Measurements from ENCODE around the gene NELFB. TPM values are rescaled to one million over a fixed set of nuclear protein-coding genes. Genes with fewer than 3 reads are reported as not detected.

The NELFB gene
- total RNA-seq, 1 donor from 2014 or later = 56.7 TPM

DNA sequence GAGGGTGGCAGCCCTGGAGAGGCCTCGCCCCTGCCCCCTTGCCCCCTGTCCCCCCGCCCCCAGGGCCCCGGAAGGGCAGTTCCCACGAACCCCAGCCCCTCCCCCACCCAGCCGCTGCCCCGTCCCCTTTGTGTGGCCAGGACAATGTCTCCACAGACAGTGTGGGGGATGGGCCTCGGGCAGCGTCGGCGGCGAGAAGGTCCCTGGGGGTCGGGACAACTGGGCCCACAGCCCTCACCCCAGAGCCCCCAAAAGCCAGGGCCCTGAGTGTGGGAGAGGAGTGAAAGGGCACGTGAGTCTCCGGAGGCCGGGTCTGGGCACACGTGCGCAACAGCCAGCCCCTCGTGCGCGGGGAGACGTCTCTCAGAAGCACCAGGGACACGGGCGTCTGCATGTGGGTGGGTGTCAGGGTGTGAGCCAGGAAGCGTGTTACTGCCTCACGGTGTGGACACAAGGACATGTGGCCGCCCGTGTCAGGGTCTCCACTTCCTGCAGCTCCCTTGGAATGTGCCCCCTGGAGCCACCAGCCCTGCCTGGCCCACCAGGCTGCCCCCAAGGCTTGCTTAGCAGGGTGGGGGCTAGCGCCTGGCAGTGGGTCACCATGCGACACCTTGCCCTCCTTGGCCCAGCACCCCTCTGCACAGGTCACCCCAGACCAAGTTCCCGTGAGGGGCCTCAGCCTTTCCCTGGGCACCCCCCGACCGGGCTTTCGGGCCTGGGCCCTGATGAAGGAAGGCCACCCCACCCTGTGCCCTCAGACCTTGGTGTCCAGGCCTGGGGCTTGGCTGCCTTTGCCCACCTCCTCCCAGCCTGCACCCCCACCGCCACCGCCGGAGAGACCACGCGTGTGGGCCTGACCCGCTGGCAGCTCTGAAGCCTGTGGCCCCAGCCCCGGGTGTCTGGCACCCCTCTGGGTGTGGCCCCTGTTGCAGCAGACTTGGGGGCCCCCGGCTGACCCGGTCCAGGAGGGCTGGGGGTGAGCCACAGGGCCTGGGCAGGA is 59.7 kb downstream of the NELFB start:
- DNase-seq (ENCODE audit: low read depth in 2 of 2) = no peak

GRCh38 chr9:137315581-137316011 is 60.5 kb downstream of the NELFB start:
- no peak for DNase-seq (ENCODE audit: low read depth in 2 of 2)

DNA sequence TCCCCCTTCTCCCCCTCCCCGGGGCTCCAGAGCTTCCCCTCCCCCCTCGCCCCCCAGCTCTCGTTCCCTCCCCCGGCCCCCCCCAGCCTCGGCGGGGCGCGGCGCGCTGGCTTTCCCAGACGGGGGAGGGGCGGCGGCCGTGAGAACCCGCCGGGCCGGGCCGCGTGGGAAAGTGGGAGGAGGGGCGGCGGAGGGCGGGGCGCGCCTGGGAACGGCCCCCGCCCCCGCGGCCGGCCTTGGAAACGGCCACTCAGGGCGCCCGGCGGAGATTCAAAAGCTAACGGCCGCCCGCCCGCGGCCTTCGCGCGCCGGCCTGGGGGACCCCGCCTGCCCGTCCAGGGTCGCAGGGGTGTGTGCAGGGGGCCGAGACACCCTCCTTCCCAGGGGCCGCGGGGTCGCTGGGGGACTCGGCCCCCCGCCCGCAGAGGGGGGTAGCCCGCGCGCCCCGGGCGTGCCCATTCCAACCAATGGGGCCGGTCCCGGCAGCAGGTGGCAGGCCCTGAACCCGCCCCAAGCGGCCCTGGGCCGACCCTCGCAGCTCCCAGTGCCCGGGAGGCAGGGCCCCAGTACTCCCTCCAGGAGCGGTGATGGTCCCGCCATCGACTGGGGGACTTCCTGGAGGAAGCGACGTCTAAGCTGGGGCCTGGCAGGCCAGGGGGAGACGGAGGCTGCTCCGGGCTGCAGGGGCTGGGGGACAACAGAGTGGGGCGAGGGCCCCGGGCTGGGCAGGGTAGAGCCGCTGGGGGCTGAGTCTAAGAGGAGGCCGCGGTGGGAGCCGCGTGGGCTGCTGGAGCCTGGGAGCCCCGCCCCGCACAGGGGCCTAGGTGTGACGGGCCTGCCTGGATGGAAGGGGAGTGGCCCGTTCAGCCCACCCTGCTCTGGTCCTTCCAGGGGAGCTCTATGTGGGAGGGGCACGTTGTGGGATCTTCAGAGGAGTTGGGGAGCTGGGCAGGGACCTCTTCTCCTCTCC is 61.2 kb downstream of the NELFB start:
- DNase-seq (ENCODE audit: low read depth in 2 of 2) = peak in 1 of 2 donors; percentile 88

GRCh38 chr9:137317021-137317717 is 62.0 kb downstream of the NELFB start:
- no peak for DNase-seq (ENCODE audit: low read depth in 2 of 2)

DNA sequence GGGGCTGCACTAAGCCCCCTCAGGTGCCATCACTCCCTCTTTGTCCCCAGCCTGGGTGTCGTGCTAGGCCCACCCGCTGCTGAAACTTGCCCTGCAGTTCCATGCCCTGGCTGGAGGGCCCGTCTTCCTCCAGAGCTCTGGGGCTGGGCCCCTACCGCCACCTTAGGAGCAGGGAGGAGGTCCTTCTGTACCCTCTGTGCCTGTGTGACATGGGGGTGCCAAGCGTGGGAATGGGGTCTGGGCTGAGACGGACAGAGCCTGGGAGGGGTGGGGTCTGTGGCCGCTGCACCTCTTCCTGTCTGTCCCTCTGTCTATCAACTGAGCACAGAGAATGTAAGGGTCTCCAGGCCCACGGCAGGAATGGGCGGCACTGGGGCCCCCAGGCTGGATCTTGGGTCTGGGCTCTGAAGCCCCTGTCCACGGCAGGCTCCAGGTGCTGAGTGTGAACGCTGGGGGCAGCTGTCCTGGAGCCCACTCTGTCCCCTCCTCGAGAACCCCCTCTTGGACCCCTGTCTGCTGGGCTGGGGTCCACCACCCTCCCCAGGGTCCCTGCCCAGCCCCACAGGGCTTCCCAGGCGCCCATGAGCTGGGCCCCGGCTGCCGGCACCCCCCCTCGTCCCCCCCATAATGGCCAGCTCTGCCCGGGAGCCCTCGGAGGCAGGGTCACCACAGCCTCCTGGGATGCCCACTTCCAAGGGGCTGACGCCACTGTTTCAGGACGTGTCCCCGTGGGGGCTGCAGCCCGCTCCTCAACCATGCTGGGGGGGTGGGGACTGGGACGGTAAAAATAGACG is 62.8 kb downstream of the NELFB start:
- DNase-seq (ENCODE audit: low read depth in 2 of 2) = no peak

- DNase-seq (ENCODE audit: low read depth in 2 of 2) = no peak
These were observed 63.5 kb downstream of the NELFB start for GRCh38 chr9:137318602-137319001.

- peak; percentile 76 to 90 for DNase-seq (ENCODE audit: low read depth in 2 of 2)
These were observed 64.0 kb downstream of the NELFB start for GRCh38 chr9:137319011-137319738.

DNA sequence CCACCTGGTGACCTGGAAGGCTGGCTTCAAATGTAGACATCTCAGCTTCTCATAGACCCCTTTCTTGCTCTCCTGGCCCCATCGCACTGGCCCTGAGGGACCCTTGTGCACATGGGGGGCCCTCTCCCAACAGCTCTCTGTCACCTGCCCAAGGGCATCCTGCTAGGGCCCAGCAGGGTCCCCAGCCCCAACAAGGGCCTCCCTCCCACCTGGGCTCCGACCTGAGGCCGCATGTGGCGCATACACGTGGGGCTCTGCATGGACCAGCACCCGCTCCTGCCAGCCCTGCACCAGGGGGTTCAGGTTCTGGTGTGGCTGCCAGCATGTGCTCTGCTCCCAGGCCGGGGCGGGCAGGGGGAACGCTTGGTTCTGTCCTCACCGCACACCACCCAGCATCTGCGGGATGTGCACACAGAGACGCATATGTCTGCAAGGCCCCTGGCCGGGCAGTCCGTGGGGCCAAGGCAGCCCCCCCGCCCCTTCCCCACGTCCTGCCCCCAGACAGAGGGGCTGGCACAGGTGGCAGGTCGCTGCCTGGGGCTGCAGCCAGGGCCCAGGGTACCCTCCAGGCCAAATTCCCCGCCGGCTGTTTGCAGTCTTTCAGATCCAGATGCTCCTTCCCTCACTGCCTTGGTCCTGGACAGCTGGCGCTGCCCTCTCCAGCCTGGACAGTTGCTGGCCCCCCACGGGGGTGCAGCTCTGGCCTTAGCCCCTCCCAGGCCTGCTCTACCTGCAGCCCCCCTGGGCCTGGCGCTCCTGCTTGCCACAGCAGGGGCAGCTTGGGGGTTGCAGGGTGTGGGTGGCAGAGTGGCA is 64.8 kb downstream of the NELFB start:
- no peak for DNase-seq (ENCODE audit: low read depth in 2 of 2)

DNA sequence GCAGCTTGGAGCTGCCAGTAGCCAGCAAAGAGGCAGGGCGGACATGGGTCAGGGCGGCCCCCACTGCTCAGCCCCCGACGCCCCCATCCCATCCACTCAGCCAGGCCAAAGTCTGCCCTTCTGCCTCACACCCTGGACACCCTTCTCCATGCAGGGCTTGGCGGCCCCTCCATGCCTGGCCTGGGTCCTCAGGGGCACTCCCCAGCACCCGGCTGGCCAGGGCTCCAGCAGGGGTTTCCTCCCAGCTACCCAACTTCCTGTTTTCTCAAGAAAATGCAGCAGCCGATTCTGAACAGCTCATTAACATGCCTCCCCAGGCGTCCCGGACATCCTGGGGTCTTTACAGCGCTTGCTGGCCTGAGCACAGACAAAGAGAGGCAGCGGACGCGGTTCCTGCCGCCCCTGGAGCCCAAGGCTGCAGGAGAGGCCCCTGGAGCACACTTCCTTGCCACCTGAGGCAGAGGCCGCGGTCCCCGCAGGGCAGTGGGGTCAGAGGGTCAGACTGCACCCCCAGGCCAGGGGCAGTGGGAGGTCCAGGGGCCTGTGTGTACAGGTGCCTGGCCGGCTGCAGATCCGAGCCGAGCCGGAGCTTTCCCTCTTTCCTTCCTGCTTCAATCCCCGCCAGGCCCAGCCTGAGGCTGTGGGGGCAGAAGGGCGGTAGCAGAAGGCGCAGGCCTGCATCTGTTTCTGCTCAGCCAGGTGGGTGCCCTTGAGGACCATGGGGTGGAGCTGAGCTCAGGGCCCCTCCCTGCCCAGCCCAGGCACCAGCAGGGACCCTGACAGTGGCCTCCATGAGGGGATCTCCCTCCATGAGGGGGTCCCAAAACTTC is 65.6 kb downstream of the NELFB start:
- peak in 1 of 2 donors; percentile 92 for DNase-seq (ENCODE audit: low read depth in 2 of 2)

- DNase-seq (ENCODE audit: low read depth in 2 of 2) = no peak
These were observed 66.7 kb downstream of the NELFB start for GRCh38 chr9:137321726-137322361.

Other genes starting within 250 kb of the NELFB start
- 4.5 and 9.9 TPM in 2 replicates for gene ABCA2, start 227.1 kb upstream of the NELFB start, total RNA-seq
- gene FUT7, start 223.2 kb upstream of the NELFB start, total RNA-seq = not detected in 2 replicates
- gene NPDC1, start 209.2 kb upstream of the NELFB start, total RNA-seq = 10.0 and 14.4 TPM in 2 replicates
- gene ENTPD2, start 201.3 kb upstream of the NELFB start, total RNA-seq = not detected in 2 replicates
- gene SAPCD2, start 184.8 kb upstream of the NELFB start, total RNA-seq = 5.1 and 10.3 TPM in 2 replicates
- 12.8 and 30.1 TPM in 2 replicates for gene UAP1L1, start 177.8 kb upstream of the NELFB start, total RNA-seq
- 42.7 and 56.8 TPM in 2 replicates for gene MAN1B1, start 168.3 kb upstream of the NELFB start, total RNA-seq
- 66.8 and 112 TPM in 2 replicates for gene DPP7, start 140.6 kb upstream of the NELFB start, total RNA-seq
- gene GRIN1, start 116.2 kb upstream of the NELFB start, total RNA-seq = 0.13 TPM in 1 of 2 replicates, not detected in the other
- 0.13 TPM in 1 of 2 replicates, not detected in the other for gene LRRC26, start 85.3 kb upstream of the NELFB start, total RNA-seq
- not detected in 2 replicates for gene TMEM210, start 83.3 kb upstream of the NELFB start, total RNA-seq
- gene ANAPC2, start 66.8 kb upstream of the NELFB start, total RNA-seq = 15.1 and 22.1 TPM in 2 replicates
- 90.5 and 93.1 TPM in 2 replicates for gene SSNA1, start 66.7 kb upstream of the NELFB start, total RNA-seq
- gene TPRN, start 54.6 kb upstream of the NELFB start, total RNA-seq = 3.3 and 4.4 TPM in 2 replicates
- 19.8 and 25.7 TPM in 2 replicates for gene TMEM203, start 49.7 kb upstream of the NELFB start, total RNA-seq
- 2.4 and 3.2 TPM in 2 replicates for gene NDOR1, start 49.6 kb upstream of the NELFB start, total RNA-seq
- under 0.01 and 0.13 TPM in 2 replicates for gene RNF208, start 33.1 kb upstream of the NELFB start, total RNA-seq
- 0.13 and 0.25 TPM in 2 replicates for gene CYSRT1, start 30.2 kb upstream of the NELFB start, total RNA-seq
- under 0.01 TPM in 1 of 2 replicates, not detected in the other for gene RNF224, start 27.8 kb upstream of the NELFB start, total RNA-seq
- gene SLC34A3, start 24.4 kb upstream of the NELFB start, total RNA-seq = not detected in 2 replicates
- 127 and 144 TPM in 2 replicates for gene TUBB4B, start 14.0 kb upstream of the NELFB start, total RNA-seq
- gene STPG3, start 4.0 kb upstream of the NELFB start, total RNA-seq = not detected in 2 replicates
- gene TOR4A, start 22.4 kb downstream of the NELFB start, total RNA-seq = 23.5 and 31.4 TPM in 2 replicates
- gene NRARP, start 46.9 kb downstream of the NELFB start, total RNA-seq = 36.6 and 52.0 TPM in 2 replicates
- 12.2 and 20.1 TPM in 2 replicates for gene EXD3, start 167.8 kb downstream of the NELFB start, total RNA-seq
- gene NOXA1, start 168.1 kb downstream of the NELFB start, total RNA-seq = 1.3 and 2.1 TPM in 2 replicates
- 0.25 and 0.26 TPM in 2 replicates for gene ENTPD8, start 186.0 kb downstream of the NELFB start, total RNA-seq
- gene NSMF, start 204.0 kb downstream of the NELFB start, total RNA-seq = 13.2 and 23.8 TPM in 2 replicates